Panc1 (cell line): ENCODE data around the gene DENND6B. TPM values are rescaled to one million over a fixed set of nuclear protein-coding genes. Genes with fewer than 3 reads are reported as not detected.

ENCODE experiments used
- ATAC-seq: fragments of 200-7000 bp; cut with Tn5 transposase; 2 replicates; pipeline ENCODE4 v1.9.1; 2020; ENCODE audit warnings: mild to moderate bottlenecking, moderate library complexity
- BruUV-seq: library from RNA; stranded (reverse); fragments of 400-500 nt; replicated peaks from 2 replicates; lab custom pipeline; 2021; lab: Mats Ljungman, UMichigan
- CTCF ChIA-PET: fragments of 300-600 bp; sonication (Branson Sonifier 250); formaldehyde crosslinking; loops from one replicate; lab custom pipeline; 2022; ENCODE audit warnings: antibody characterized with exemption; lab: Charles Lee
- POLR2A ChIA-PET: fragments of 300-600 bp; sonication (Branson Sonifier 250); formaldehyde crosslinking; loops from one replicate; lab custom pipeline; 2022; ENCODE audit warnings: antibody characterized with exemption; lab: Charles Lee
- DNase-seq: peaks from one replicate; pipeline ENCODE4 v3.0.0-alpha.2; 2010; ENCODE audit warnings: low read depth, low spot score
- H3K27ac ChIP-seq: 2 replicates; pipeline ENCODE4 v1.5.1; 2011; ENCODE audit warnings: mild to moderate bottlenecking, low read length, inconsistent platforms
- H3K27me3 ChIP-seq: fragments of 200-500 bp; sonication (Bioruptor generic); 2 replicates; pipeline ENCODE4 v1.6.0; 2014; ENCODE audit warnings: low read length, inconsistent platforms; ENCODE audit not compliant: control insufficient read depth, insufficient read depth
- H3K36me3 ChIP-seq: fragments of 200-500 bp; sonication (Bioruptor generic); 2 replicates; pipeline ENCODE4 v1.5.1; 2014; ENCODE audit warnings: inconsistent platforms, mild to moderate bottlenecking, low read length, moderate library complexity; ENCODE audit not compliant: control insufficient read depth, insufficient read depth
- H3K4me1 ChIP-seq: 2 replicates; pipeline ENCODE4 v1.5.1; 2011; ENCODE audit warnings: inconsistent platforms, mild to moderate bottlenecking, low read length, moderate library complexity; ENCODE audit not compliant: control insufficient read depth, insufficient read depth
- H3K4me3 ChIP-seq, 2 experiments: 2 replicates each; pipeline ENCODE4 v1.5.1; 2011 to 2012; ENCODE audit warnings: low read depth in 2 of 2, low read length in 2 of 2, mild to moderate bottlenecking in 2 of 2, inconsistent platforms in 1 of 2, moderate library complexity in 1 of 2
- H3K9me3 ChIP-seq: fragments of 200-500 bp; sonication (Bioruptor generic); 2 replicates; pipeline ENCODE4 v1.5.1; 2014; ENCODE audit warnings: low read depth, mild to moderate bottlenecking, inconsistent platforms, low read length, moderate library complexity; ENCODE audit not compliant: control insufficient read depth, insufficient read depth
- CTCF ChIP-seq: fragments of 450-650 bp; IDR thresholded peaks from 2 replicates; pipeline ENCODE4 v1.5.1; 2017; ENCODE audit warnings: mild to moderate bottlenecking
- POLR2AphosphoS5 ChIP-seq: IDR thresholded peaks from 2 replicates; pipeline ENCODE4 v1.6.1; 2012; ENCODE audit warnings: mild to moderate bottlenecking, low read depth, low read length, moderate library complexity
- SIN3A ChIP-seq: IDR thresholded peaks from 2 replicates; pipeline ENCODE4 v1.6.1; 2012; ENCODE audit warnings: low read depth, mild to moderate bottlenecking, low read length, moderate library complexity, borderline replicate concordance; ENCODE audit not compliant: insufficient read depth
- TCF7L2 ChIP-seq: IDR thresholded peaks from 2 replicates; pipeline ENCODE4 v1.6.1; 2011; ENCODE audit warnings: mild to moderate bottlenecking, low read depth, low read length, inconsistent platforms
- in situ Hi-C: cut with HindIII; loops from 2 replicates; pipeline ENCODE4 v1.10.0; 2016; ENCODE audit warnings: low sequenced_read_pairs, low pct_unique_long_range_greater_than_20kb
- intact Hi-C: fragments of 100-400 bp; cut with micrococcal nuclease; formaldehyde crosslinking; loops from one replicate; pipeline ENCODE4 v1.10.0; 2022; ENCODE audit not compliant: unreplicated experiment
- total RNA-seq: library from RNA; stranded (reverse); gene quantifications from one replicate; pipeline ENCODE4 v1.2.1, GENCODE V29; 2021; ENCODE audit not compliant: unreplicated experiment
- TF ChIP-seq, protein P1 (sequence below), 2 experiments: IDR thresholded peaks; 2 replicates each; pipeline ENCODE4 v1.6.1; 2011 to 2012; ENCODE audit warnings: low read depth in 2 of 2, control low read depth in 1 of 2, low read length in 1 of 2, mild to moderate bottlenecking in 1 of 2, moderate library complexity in 1 of 2; ENCODE audit not compliant: insufficient read depth in 1 of 2

Gene DENND6B
- total RNA-seq, 1 experiment from 2014 or later: 5.8 TPM

- peak; percentile 7; the same call in 1 of the 2 replicates for ATAC-seq
- no peak for TF ChIP-seq TCF7L2
- TF ChIP-seq CTCF: no peak
- TF ChIP-seq SIN3A: no peak
- TF ChIP-seq, protein P1, sequence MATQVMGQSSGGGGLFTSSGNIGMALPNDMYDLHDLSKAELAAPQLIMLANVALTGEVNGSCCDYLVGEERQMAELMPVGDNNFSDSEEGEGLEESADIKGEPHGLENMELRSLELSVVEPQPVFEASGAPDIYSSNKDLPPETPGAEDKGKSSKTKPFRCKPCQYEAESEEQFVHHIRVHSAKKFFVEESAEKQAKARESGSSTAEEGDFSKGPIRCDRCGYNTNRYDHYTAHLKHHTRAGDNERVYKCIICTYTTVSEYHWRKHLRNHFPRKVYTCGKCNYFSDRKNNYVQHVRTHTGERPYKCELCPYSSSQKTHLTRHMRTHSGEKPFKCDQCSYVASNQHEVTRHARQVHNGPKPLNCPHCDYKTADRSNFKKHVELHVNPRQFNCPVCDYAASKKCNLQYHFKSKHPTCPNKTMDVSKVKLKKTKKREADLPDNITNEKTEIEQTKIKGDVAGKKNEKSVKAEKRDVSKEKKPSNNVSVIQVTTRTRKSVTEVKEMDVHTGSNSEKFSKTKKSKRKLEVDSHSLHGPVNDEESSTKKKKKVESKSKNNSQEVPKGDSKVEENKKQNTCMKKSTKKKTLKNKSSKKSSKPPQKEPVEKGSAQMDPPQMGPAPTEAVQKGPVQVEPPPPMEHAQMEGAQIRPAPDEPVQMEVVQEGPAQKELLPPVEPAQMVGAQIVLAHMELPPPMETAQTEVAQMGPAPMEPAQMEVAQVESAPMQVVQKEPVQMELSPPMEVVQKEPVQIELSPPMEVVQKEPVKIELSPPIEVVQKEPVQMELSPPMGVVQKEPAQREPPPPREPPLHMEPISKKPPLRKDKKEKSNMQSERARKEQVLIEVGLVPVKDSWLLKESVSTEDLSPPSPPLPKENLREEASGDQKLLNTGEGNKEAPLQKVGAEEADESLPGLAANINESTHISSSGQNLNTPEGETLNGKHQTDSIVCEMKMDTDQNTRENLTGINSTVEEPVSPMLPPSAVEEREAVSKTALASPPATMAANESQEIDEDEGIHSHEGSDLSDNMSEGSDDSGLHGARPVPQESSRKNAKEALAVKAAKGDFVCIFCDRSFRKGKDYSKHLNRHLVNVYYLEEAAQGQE (IDR thresholded peaks at IDR 0.05; ENCODE audit: insufficient read depth in 1 of 2, low read depth in 2 of 2, low read length in 1 of 2): no peak
- TF ChIP-seq POLR2AphosphoS5: no peak
- no TSS peak for BruUV-seq
- in situ Hi-C loops: no loop called here
- no peak for DNase-seq
- Histone ChIP-seq H3K27ac (no peak overlapping the region), H3K4me3 (no peak overlapping the region), H3K4me1 (peaks cover 16% of the 10 kb centered on the region), H3K9me3 (no peaks in the 10 kb centered on the region), H3K27me3 (no peaks in the 10 kb centered on the region), H3K36me3 (no peaks in the 10 kb centered on the region)
- ChIA-PET POLR2A (interaction anchor here (0.5 kb wide), 1 partner anchor 42 kb away, joined by 6 read pairs; no protein-coding TSS in a partner anchor), CTCF (no interaction called here)
- intact Hi-C loops: no loop called here
Measured at GRCh38 chr22:50314081-50314454, 12.7 kb downstream of the DENND6B start.

DNA sequence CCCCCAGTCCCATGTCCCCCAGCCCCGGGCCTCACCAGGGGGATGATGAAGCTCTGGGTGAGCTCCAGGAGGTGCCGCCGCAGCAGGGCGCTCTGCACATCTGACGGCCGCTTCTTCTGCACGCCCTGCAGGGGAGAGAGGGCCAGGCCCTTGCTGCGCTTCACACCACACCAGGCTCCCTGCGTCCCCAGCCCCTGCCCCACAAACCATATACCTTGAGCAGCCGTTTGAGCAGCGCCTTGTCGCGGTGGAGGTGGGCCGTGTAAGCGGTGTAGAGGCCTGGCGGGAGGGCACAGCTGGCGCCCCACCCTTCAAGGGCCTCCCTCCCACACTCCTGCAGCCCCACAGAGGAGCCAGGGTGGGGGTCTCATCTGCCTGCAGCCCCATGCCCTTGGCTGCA, 13.2 kb downstream of the DENND6B start:
- in situ Hi-C loops (no loop called here), intact Hi-C loops (no loop called here)
- Histone ChIP-seq H3K27me3 (no peaks in the 10 kb centered on the region), H3K27ac (no peak overlapping the region), H3K4me1 (peaks cover 21% of the 10 kb centered on the region), H3K36me3 (no peaks in the 10 kb centered on the region), H3K4me3 (no peak overlapping the region), H3K9me3 (no peaks in the 10 kb centered on the region)
- DNase-seq (no peak), ATAC-seq (no peak)
- TF ChIP-seq, protein P1 (IDR thresholded peaks at IDR 0.05; ENCODE audit: insufficient read depth in 1 of 2, low read depth in 2 of 2, low read length in 1 of 2): no peak
- TF ChIP-seq POLR2AphosphoS5 (no peak), SIN3A (no peak), CTCF (no peak), TCF7L2 (no peak)
- ChIA-PET POLR2A (no interaction called here), CTCF (no interaction called here)
- BruUV-seq: no TSS peak
